Measurements from ENCODE around the gene NPRL2. TPM values are rescaled to one million over a fixed set of nuclear protein-coding genes. Genes with fewer than 3 reads are reported as not detected.

Gene NPRL2
- total RNA-seq, 1 donor from 2014 or later: 18.0 TPM

DNA sequence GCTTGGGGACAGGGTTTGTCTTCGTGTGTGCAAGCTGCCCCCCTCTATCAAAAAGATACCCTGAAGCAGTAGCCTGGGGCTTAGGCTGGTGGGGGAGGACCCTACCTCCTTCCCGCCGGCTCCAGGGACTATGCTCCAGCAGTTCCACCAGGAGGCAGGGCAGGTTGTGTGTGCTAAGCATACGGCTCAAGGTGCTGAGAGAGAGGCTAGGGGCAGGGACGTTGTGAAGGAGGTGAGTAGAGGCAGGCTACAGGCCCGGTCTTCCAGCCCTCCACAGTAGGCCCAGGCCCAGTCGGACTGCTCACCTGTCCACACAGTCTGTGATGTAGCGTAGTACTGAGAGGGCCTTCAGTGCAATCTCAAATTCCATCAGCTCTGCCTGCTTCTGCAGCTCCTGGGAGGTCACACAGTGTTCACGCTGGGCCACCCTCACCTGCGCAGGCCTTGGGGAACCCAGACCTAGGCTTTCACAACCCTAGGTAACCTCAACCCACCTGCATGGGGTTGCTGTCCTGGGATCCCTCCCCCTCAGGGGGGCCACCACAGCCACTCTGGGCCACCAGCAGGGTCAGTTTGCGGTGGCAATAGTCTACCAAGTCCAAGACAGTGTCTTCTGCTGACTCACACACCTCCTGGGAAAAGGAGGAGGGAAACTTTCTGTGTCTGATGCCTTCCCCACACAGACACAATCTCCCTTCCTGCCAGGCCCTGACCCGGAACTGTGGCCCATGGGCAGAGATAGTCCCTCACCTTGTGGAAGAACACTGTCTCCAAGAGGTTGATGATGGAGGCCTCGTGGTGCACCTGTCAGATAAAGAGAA, 7.6 kb downstream of the NPRL2 start:
- no peak for DNase-seq (ENCODE audit: low read depth)
- Histone ChIP-seq H3K4me3 (ENCODE audit: low read depth, low read length) (no peak overlapping the region), H3K27me3 (ENCODE audit: control insufficient read depth, insufficient read depth, low read length) (peaks cover 11% of the 10 kb centered on the region), H3K36me3 (ENCODE audit: control insufficient read depth, insufficient read depth, low read length) (peaks cover 1% of the 10 kb centered on the region)
- no peak for TF ChIP-seq CTCF (IDR thresholded peaks at IDR 0.05; ENCODE audit: insufficient read depth, low read length, poor library complexity, severe bottlenecking)

DNA sequence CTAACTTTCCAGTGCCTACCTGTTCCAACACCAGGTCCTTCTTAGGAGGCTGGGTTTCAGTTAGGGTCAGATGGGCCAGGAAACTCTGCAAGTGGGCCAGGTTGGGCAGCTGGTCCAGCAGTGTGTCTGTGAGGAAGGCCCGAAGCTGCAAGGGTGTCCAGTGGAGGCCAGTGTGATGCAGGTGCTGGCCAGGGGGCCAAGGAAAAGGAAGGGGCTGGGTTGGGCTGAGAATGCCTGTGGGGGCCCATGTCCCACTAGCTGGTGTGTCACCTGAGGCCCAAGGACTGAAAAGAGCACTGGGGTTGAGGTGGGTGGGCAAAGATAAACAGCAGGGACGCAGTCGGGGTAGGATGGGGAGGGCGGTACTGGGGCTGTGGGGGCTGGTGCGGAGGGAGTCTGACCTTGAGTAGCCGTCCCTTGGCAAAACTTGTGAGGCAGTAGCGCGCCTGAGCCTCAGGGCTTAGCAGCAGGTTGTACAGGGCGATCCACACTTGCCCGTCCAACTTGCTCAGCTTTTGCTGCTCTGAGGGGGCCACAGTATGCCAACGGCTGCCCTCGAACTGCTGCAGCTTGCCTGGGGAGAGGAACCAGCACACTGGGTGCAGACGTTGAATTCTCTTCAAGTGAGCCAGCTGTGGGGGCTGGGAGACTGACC, 8.5 kb downstream of the NPRL2 start:
- H3K27me3 ChIP-seq (ENCODE audit: control insufficient read depth, insufficient read depth, low read length): peaks cover 11% of the 10 kb centered on the region
- TF ChIP-seq CTCF (IDR thresholded peaks at IDR 0.05; ENCODE audit: insufficient read depth, low read length, poor library complexity, severe bottlenecking): no peak
- H3K4me3 ChIP-seq (ENCODE audit: low read depth, low read length): no peak overlapping the region
- no peak for DNase-seq (ENCODE audit: low read depth)
- no peaks in the 10 kb centered on the region for H3K36me3 ChIP-seq (ENCODE audit: control insufficient read depth, insufficient read depth, low read length)

DNA sequence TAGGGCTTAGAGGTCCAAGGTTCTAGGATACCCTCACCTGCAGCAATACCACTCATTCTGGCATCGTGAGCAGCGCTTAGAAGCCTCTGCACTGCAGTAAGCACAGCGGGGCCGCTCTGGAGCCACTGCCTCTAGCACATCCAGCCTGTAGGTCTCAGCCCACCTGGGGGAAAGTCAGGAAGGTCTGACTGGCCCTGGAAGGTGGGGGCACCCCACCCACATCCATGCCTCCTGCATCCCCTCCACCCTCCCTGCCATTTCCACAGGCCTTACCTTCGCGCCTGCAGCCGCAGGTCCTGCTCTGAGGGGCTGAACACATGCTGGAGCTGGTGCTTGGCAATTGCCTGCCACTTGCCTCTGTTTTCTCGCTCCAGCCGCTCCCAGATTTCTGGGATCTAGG, 9.0 kb downstream of the NPRL2 start:
- Histone ChIP-seq H3K4me3 (ENCODE audit: low read depth, low read length) (no peak overlapping the region), H3K36me3 (ENCODE audit: control insufficient read depth, insufficient read depth, low read length) (no peaks in the 10 kb centered on the region), H3K27me3 (ENCODE audit: control insufficient read depth, insufficient read depth, low read length) (peaks cover 11% of the 10 kb centered on the region)
- TF ChIP-seq CTCF (IDR thresholded peaks at IDR 0.05; ENCODE audit: insufficient read depth, low read length, poor library complexity, severe bottlenecking): no peak
- no peak for DNase-seq (ENCODE audit: low read depth)

DNA sequence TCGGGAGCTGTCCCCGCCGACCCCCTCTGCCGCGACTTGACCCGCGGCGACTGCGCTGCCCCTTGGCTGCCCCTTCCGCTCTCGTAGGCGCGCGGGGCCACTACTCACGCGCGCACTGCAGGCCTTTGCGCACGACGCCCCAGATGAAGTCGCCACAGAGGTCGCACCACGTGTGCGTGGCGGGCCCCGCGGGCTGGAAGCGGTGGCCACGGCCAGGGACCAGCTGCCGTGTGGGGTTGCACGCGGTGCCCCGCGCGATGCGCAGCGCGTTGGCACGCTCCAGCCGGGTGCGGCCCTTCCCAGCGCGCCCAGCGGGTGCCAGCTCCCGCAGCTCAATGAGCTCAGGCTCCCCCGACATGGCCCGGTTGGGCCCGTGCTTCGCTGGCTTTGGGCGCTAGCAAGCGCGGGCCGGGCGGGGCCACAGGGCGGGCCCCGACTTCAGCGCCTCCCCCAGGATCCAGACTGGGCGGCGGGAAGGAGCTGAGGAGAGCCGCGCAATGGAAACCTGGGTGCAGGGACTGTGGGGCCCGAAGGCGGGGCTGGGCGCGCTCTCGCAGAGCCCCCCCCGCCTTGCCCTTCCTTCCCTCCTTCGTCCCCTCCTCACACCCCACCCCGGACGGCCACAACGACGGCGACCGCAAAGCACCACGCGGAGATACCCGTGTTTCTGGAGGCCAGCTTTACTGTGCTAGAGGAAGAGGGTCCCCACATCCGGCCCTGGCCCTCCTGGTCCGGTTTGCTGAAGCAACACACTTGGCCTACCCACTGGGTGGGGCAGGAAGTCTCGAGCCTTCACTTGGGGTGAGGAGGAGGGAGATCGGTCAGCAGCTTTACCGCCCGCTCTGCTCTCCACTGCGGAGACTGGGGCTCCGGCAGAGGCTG, 9.9 kb downstream of the NPRL2 start, which contains the start of gene RASSF1:
Gene RASSF1, minus strand, starts transcription at position 389 of the 882 bp plus-strand sequence. Its CDS starts 31 bp downstream, at position 358.
- peaks cover 11% of the 10 kb centered on the region for H3K27me3 ChIP-seq (ENCODE audit: control insufficient read depth, insufficient read depth, low read length)
- no peak for TF ChIP-seq CTCF (IDR thresholded peaks at IDR 0.05; ENCODE audit: insufficient read depth, low read length, poor library complexity, severe bottlenecking)
- no peak for DNase-seq (ENCODE audit: low read depth)
- H3K4me3 ChIP-seq (ENCODE audit: low read depth, low read length): peak within 1 kb of the TSS; percentile 17
- no peaks in the 10 kb centered on the region for H3K36me3 ChIP-seq (ENCODE audit: control insufficient read depth, insufficient read depth, low read length)

DNA sequence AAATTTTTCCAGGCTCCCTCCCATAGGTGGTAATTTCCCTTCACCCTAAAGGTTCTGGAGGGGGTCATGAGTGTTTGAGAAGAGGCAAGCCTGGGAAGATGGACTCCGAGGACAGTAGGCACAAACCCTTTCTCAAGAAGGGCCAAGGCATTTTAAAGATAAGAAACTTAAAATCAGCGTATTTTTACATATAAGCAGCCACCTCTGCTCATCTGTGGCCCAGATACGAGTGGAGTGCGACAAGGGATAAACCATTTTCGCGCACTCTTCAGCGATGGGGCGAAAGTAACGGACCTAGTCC, 10.5 kb downstream of the NPRL2 start:
- Histone ChIP-seq H3K4me3 (ENCODE audit: low read depth, low read length) (peak overlapping the region; percentile 17), H3K27me3 (ENCODE audit: control insufficient read depth, insufficient read depth, low read length) (peaks cover 11% of the 10 kb centered on the region), H3K36me3 (ENCODE audit: control insufficient read depth, insufficient read depth, low read length) (no peaks in the 10 kb centered on the region)
- no peak for TF ChIP-seq CTCF (IDR thresholded peaks at IDR 0.05; ENCODE audit: insufficient read depth, low read length, poor library complexity, severe bottlenecking)
- no peak for DNase-seq (ENCODE audit: low read depth)
